MM.1S (cell line): ENCODE data around the gene NELL1.

Source experiments
- EZH2 ChIP-seq: fragments of 300-600 bp; sonication (generic); optimal IDR thresholded peaks from 2 replicates; pipeline ENCODE3; 2017; ENCODE audit warnings: low read depth, mild to moderate bottlenecking, antibody characterized with exemption, low read length, mixed read lengths
- TF ChIP-seq, protein P1 (sequence below): fragments of 300-600 bp; sonication (generic); IDR thresholded peaks from 2 replicates; pipeline ENCODE4 v1.5.1; 2016; ENCODE audit warnings: antibody characterized with exemption, low read length, mixed read lengths

DNA sequence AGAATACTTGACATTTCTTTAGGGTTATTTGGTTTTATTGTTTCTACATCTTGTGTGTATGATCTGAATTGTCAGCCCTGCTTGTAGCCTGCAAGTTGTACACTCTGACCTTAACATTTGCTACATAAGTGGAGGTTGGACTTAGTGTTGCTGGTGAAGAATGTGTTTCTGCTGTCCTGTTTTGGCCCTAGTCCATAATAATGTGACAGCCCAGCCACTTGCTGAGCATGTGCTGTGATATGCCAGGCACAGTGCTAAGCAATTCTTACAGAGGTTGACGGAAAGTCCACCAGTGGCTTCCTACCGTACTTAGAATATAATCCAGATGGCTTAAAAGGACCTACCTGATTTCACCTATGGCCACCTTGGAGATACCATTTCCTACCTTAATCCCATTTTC, 526.6 kb downstream of the NELL1 start:
- TF ChIP-seq, protein P1, sequence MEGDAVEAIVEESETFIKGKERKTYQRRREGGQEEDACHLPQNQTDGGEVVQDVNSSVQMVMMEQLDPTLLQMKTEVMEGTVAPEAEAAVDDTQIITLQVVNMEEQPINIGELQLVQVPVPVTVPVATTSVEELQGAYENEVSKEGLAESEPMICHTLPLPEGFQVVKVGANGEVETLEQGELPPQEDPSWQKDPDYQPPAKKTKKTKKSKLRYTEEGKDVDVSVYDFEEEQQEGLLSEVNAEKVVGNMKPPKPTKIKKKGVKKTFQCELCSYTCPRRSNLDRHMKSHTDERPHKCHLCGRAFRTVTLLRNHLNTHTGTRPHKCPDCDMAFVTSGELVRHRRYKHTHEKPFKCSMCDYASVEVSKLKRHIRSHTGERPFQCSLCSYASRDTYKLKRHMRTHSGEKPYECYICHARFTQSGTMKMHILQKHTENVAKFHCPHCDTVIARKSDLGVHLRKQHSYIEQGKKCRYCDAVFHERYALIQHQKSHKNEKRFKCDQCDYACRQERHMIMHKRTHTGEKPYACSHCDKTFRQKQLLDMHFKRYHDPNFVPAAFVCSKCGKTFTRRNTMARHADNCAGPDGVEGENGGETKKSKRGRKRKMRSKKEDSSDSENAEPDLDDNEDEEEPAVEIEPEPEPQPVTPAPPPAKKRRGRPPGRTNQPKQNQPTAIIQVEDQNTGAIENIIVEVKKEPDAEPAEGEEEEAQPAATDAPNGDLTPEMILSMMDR: no peak
- TF ChIP-seq EZH2: no peak
